Measurements from ENCODE around the gene MRPL37.
"Not testable (repeated sequence)": the region's sequence is repeated elsewhere in the genome, so short reads cannot be mapped to it uniquely, and the experiment has no call there.

MRPL37 gene

DNA sequence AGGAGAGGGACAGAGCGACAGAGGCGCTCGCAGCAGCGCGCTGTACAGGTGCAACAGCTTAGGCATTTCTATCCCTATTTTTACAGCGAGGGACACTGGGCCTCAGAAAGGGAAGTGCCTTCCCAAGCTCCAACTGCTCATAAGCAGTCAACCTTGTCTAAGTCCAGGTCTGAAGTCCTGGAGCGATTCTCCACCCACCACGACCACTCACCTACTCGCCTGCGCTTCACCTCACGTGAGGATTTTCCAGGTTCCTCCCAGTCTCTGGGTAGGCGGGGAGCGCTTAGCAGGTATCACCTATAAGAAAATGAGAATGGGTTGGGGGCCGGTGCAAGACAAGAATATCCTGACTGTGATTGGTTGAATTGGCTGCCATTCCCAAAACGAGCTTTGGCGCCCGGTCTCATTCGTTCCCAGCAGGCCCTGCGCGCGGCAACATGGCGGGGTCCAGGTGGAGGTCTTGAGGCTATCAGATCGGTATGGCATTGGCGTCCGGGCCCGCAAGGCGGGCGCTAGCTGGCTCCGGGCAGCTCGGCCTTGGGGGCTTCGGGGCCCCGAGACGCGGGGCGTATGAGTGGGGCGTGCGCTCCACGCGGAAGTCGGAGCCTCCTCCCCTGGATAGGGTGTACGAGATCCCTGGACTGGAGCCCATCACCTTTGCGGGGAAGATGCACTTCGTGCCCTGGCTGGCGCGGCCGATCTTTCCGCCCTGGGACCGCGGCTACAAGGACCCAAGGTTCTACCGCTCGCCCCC lies at the start of gene MRPL37, which contains the start of gene CYB5RL:
MRPL37 (plus strand) TSS at position 403 of the 754 bp plus-strand sequence; CDS start at position 480, 77 bp downstream.
CYB5RL (minus strand) TSS at position 266 of the 754 bp plus-strand sequence. CDS start 4,414 bp downstream, outside the sequence.
- DNase-seq: peak; percentile 87 to 98 (median 92)
- intact Hi-C loops (cut with DNase I): loop anchor here (10.0 kb wide), 1 partner anchor 285 kb away; no protein-coding TSS in a partner anchor

DNA sequence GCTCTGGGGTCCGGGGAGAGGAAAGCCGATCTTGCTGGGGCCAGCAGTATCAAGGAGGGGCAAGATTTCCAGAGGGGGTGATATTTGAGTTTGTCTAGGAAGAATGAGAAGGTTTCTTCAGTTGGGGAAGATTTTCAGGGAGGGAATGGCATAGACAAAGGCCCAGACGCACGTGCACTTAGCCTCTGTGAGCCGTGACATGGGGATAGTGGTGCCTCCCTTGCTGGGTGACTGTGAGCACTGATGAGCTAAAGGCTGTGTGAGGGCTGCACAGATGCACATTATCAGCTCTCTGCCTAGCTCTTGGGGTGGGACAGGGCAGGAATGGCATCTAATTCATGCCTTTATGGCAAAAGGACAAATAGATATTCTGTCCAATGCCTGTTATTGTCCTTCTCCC lies 49.0 kb upstream of the MRPL37 start:
- intact Hi-C loops (cut with DNase I): no loop called here
- no peak for DNase-seq

DNA sequence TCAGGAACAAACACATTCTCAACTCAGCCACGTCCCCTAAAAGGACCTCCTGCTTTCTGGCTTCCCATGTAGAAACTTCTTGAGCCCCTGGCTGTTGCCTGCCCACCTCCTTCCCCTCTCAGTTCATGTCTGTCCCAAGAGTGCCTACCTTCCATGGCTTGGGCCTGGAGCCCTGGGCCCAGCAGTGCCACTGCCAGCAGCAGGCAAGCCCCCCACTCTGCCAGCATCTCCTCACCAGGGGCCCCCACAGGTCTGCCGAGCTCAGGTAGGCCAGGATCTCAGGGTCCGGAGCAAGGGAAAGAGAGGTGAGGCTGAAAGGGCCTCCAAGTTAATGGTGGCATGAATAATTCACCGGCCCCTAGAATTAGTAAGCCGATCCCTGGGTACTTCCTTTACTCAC lies 47.3 kb upstream of the MRPL37 start, which contains the start of gene CDCP2:
CDCP2 (minus strand) TSS at position 305 of the 400 bp plus-strand sequence; CDS start at position 227, 78 bp downstream.
- intact Hi-C loops (cut with DNase I): no loop called here
- peak in 1 of 10 donors; percentile 35 for DNase-seq

DNA sequence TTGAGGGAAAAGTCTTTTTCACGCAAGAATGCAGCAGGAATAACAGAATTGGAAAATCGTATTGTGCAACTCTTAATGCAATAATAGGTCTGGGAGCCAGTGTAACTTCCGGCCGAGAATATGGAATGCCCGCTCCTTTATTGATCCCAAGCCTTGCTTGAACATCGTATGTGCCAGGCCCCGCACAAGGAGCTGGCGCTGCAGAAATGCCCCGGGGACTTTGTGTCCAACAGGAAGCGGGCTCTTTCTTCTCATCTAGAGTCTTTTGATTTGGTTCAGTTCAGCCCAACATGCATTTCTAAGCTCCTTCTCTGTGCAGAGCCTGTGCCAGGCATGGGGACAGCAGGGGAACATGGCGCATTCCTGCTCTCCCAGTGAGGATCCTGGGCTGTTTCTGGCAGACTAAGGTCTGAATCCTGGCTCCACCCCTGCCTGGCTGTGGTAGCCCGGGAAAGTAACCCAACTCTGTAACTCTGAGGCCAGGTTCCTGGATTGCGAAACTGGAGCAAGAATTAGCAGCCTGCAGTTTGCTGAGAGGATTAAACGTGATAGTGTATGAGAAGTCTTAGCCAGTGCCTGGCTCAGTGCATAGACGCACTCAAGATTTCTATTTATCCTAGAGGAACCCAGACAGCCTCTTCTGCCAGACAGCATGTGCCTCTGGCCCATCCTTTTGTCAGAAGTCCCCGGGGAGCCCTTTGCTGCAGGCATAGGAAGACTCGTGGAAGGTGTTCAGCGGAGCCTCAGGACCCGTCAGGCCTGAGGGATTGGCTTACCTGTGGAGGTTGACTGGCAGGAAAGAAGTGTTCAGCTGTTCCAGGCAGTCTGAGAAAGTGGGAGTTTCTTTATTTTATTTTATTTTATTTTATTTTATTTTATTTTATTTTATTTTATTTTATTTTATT lies 46.2 kb upstream of the MRPL37 start:
- intact Hi-C loops (cut with DNase I): no loop called here
- peak in 1 of 10 donors; percentile 70 for DNase-seq

DNA sequence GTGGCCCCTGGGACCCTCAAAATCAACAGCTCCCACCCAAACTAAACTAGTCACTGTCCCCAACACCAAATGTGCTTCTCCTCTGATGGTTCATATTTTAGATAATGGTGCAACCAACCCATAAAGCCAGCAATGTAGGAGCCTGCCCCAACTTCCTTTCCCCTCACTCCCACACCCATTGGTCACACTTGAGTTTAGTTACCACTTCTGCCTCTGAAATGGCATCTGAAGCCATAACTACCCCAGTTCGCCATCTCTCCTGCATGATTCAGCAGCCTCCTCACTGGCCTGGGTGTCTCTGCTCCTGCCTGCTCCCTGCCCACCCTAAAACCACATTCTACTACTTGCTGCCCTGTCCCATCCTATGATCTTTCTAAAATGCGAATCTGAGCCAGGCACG lies 43.8 kb upstream of the MRPL37 start:
- DNase-seq: peak in 1 of 10 donors; percentile 3
- intact Hi-C loops (cut with DNase I): no loop called here

DNA sequence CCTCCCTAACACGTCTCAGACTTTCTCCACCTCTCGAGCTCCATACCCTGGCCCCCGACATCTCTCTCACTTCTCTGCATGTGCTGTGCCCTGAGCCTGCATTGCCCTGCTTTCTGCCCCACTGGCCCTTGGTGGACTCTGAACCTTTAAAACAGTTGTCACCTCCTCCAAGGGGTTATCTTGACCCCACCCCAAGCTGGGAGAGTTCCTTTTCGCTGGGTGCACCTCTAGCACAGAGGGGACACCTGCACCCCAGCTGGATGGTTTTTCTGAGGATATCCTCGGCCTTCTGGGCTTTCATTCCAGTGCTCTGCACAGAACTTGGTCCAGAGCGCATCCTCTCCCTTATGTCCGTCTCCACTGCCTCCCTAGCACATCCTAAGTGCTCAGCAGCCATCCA lies 43.0 kb upstream of the MRPL37 start:
- intact Hi-C loops (cut with DNase I): no loop called here

DNA sequence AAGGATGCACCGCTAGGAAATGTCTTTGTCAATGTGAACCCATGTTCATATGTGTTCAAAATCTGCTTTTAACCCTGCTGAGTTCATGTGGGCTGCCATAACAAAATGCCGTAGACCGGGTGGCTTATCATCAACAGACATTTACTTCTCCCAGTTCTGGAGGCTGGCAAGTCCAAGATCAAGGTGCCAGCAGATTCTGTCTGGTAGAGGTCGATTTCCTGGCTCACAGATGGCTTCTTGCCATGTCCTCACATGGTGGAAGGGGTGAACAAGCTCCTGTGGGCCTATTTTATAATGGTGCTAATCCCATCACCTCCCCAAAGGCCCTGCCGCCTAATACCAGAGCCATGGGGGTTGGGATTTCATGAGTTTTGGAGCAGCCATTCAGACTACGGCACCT lies 42.6 kb upstream of the MRPL37 start:
- DNase-seq: no peak
- intact Hi-C loops (cut with DNase I): no loop called here

More for the DNA sequence above, 43.0 kb upstream of the MRPL37 start:
- DNase-seq: peak in 1 of 10 donors; percentile 60

DNA sequence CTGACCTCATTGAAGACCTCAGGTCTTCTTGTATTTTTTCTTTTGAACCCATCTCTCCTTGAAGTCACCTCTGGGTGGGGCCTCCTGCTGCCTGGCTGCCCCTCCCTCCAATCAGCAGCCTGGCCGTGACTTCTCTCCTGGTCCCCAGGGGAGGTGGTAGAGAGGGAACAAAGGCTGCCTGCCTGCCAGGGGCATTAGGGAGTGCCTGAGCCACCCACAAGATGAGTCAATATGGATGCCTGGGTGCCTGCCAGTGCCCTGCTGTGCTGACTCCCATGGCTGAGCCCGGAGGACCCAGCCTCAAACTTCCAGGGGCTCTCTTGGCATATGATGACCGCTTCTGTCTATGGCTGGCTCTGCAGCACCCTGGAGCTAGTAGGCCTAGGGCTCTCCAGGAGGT lies 41.9 kb upstream of the MRPL37 start:
- DNase-seq: peak in 1 of 10 donors; percentile 66
- intact Hi-C loops (cut with DNase I): no loop called here

GRCh38 chr1:54159733-54160316 lies 40.1 kb upstream of the MRPL37 start:
- intact Hi-C loops (cut with DNase I): no loop called here

GRCh38 chr1:54160351-54160750 lies 39.6 kb upstream of the MRPL37 start:
- intact Hi-C loops (cut with DNase I): no loop called here
- DNase-seq: peak in 1 of 10 donors; percentile 72

More at GRCh38 chr1:54159733-54160316, 40.1 kb upstream of the MRPL37 start:
- DNase-seq: peak in 1 of 10 donors; percentile 24

GRCh38 chr1:54161495-54162168 lies 38.3 kb upstream of the MRPL37 start:
- DNase-seq: peak in 1 of 10 donors; percentile 36

DNA sequence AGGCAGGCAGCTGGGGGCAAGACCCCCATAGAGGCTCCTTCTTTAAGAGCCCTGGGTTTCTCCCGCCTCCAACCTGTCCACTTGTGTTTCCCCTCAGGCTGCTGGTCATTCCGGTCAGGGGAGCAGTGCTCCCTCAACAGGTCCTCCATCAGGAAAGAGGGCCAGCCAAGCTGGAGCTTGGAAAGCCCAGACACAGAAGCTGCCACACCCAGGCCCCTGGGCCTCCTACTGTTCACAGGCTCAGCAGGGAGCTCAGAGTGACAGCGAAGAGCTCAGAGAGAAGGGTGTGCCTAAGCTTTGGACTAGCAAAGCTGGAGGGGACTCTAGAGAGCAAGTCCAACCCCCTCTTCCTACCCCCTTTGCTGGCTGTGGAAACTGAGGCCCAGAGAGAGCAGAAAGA lies 36.9 kb upstream of the MRPL37 start:
- intact Hi-C loops (cut with DNase I): no loop called here
- peak in 1 of 10 donors; percentile 29 for DNase-seq

More at GRCh38 chr1:54161495-54162168, 38.3 kb upstream of the MRPL37 start:
- intact Hi-C loops (cut with DNase I): no loop called here

GRCh38 chr1:54163573-54163972 lies 36.4 kb upstream of the MRPL37 start:
- intact Hi-C loops (cut with DNase I): no loop called here
- DNase-seq: peak in 1 of 10 donors; percentile 22

- intact Hi-C loops (cut with DNase I): no loop called here
- peak in 2 of 10 donors; percentile 47 to 48 for DNase-seq
Observed at GRCh38 chr1:54165146-54165545, 34.8 kb upstream of the MRPL37 start.

GRCh38 chr1:54166357-54166756 lies 33.6 kb upstream of the MRPL37 start:
- peak in 2 of 10 donors; percentile 3 to 28 for DNase-seq
- intact Hi-C loops (cut with DNase I): not testable (repeated sequence)

DNA sequence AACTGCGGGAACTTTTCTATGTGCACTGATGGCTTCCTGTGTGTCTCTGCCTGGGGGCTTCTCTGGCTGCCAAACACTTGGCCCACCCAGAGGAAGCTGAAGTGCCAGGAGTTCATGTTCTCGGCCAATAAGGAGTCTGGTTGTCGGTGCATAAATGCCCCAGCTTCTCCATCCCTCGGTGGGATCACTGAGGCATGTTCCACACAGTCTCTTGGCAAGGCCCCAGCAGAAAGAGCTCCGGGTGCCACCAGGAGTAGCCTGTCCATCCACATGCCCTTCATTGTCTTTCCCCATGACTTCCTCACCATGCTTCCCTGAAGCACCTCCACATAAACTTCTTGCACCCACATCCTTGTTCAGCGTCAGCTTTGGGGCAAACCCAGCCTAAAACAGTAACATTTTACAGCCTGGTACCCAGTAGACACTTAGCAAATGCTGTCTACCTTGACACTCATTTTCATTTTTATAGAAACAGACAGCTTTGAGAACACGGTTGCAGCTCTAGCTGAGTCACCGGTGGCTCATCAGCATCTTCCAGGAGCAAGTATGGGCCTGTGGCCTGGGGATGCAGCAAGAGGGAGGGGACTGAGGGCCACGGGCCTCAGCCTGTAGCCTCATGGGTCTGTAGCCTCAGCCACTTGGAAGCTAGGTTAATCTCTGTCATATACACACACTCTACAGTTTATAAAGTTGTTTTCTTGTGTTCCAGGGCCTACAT lies 32.4 kb upstream of the MRPL37 start:
- intact Hi-C loops (cut with DNase I): no loop called here
- peak in 3 of 10 donors; percentile 22 to 80 (median 52) for DNase-seq

- DNase-seq: peak in 2 of 10 donors; percentile 34 to 53
- intact Hi-C loops (cut with DNase I): no loop called here
Observed at GRCh38 chr1:54168206-54168965, 31.6 kb upstream of the MRPL37 start.

- DNase-seq: peak in 1 of 10 donors; percentile 1
- intact Hi-C loops (cut with DNase I): no loop called here
Observed at GRCh38 chr1:54169068-54169467, 30.9 kb upstream of the MRPL37 start.

All from posterior cingulate gyrus (tissue), 11 donors.